Neural cell (in vitro differentiated cells): Measurements from ENCODE around the gene HELZ.

ENCODE experiments used
- MXI1 ChIP-seq: fragments of 450-650 bp; conservative IDR thresholded peaks from 2 replicates; pipeline ENCODE4 v1.6.1; 2014; ENCODE audit warnings: antibody characterized with exemption, mild to moderate bottlenecking; ENCODE audit not compliant: poor library complexity, severe bottlenecking
- SMC3 ChIP-seq: fragments of 450-650 bp; conservative IDR thresholded peaks from 2 replicates; pipeline ENCODE4 v1.6.1; 2014; ENCODE audit warnings: antibody characterized with exemption, mild to moderate bottlenecking, moderate library complexity; ENCODE audit not compliant: poor library complexity
- TF ChIP-seq, protein P1 (sequence below): fragments of 450-650 bp; IDR thresholded peaks from 2 replicates; pipeline ENCODE4 v1.5.1; 2014; ENCODE audit warnings: antibody characterized with exemption, mild to moderate bottlenecking, moderate library complexity; ENCODE audit not compliant: poor library complexity, severe bottlenecking

DNA sequence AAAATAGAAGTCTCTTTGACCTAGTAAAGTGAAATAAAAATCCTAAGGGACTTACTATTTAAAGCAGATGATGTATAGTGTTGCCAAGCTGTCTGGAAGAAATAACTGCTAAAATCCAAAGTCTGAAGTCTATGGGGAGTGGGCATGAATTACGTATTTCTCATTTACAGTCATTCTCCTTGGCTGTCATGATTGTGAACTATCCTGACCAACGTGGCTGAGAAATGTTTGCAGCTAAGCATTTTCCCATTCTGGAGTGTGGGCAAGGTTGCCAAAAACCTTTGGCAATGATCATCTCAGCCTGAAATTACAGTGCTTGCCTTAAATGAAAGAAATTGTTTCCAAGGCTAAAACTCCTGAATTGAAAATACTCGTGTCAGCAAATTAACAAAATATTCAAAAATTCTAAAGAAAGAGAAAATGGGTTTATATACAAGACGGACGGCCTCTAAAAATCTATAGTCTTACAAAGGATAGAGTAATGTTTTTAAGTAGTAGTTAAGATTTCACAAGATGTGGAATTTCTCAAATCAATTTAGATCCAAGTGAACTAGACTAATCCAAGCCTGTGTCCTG, 123.6 kb downstream of the HELZ start:
- TF ChIP-seq, protein P1, sequence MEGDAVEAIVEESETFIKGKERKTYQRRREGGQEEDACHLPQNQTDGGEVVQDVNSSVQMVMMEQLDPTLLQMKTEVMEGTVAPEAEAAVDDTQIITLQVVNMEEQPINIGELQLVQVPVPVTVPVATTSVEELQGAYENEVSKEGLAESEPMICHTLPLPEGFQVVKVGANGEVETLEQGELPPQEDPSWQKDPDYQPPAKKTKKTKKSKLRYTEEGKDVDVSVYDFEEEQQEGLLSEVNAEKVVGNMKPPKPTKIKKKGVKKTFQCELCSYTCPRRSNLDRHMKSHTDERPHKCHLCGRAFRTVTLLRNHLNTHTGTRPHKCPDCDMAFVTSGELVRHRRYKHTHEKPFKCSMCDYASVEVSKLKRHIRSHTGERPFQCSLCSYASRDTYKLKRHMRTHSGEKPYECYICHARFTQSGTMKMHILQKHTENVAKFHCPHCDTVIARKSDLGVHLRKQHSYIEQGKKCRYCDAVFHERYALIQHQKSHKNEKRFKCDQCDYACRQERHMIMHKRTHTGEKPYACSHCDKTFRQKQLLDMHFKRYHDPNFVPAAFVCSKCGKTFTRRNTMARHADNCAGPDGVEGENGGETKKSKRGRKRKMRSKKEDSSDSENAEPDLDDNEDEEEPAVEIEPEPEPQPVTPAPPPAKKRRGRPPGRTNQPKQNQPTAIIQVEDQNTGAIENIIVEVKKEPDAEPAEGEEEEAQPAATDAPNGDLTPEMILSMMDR, result no peak
- TF ChIP-seq SMC3 (no peak), MXI1 (no peak)
